Measurements from ENCODE around the gene RGCC.

Gene RGCC

GRCh38 chr13:41411060-41411459 is 46.3 kb upstream of the RGCC start:
- Histone ChIP-seq H3K27me3 (ENCODE audit: control insufficient read depth, insufficient read depth, low read length) (no peaks in the 10 kb centered on the region), H3K27ac (no peak overlapping the region), H2AFZ (no peak overlapping the region), H3K4me3 (ENCODE audit: low read depth, low read length) (no peak overlapping the region), H3K36me3 (ENCODE audit: control insufficient read depth, insufficient read depth, low read length) (no peaks in the 10 kb centered on the region), H3K4me1 (no peaks in the 10 kb centered on the region), H3K4me2 (ENCODE audit: low read length) (no peak overlapping the region), H3K79me2 (no peaks in the 10 kb centered on the region), H3K9me3 (ENCODE audit: control insufficient read depth, low read length) (no peaks in the 10 kb centered on the region), H3K9ac (no peak overlapping the region)
- TF ChIP-seq CTCF (IDR thresholded peaks at IDR 0.05) = no peak

- H3K9me3 ChIP-seq (ENCODE audit: control insufficient read depth, low read length) = no peaks in the 10 kb centered on the region
- H3K27me3 ChIP-seq (ENCODE audit: control insufficient read depth, insufficient read depth, low read length) = no peaks in the 10 kb centered on the region
- no peaks in the 10 kb centered on the region for H3K79me2 ChIP-seq
- no peak overlapping the region for H2AFZ ChIP-seq
- no peak overlapping the region for H3K27ac ChIP-seq
- H3K4me3 ChIP-seq (ENCODE audit: low read depth, low read length) = no peak overlapping the region
- H3K36me3 ChIP-seq (ENCODE audit: control insufficient read depth, insufficient read depth, low read length) = no peaks in the 10 kb centered on the region
- H3K4me1 ChIP-seq = no peaks in the 10 kb centered on the region
- H3K4me2 ChIP-seq (ENCODE audit: low read length) = no peak overlapping the region
- H3K9ac ChIP-seq = no peak overlapping the region
- TF ChIP-seq CTCF (IDR thresholded peaks at IDR 0.05) = no peak
Measured at GRCh38 chr13:41411522-41411921, 45.8 kb upstream of the RGCC start.

GRCh38 chr13:41413872-41414271 is 43.5 kb upstream of the RGCC start:
- Histone ChIP-seq H3K27me3 (ENCODE audit: control insufficient read depth, insufficient read depth, low read length) (no peaks in the 10 kb centered on the region), H3K9ac (no peak overlapping the region), H3K79me2 (no peaks in the 10 kb centered on the region), H3K4me3 (ENCODE audit: low read depth, low read length) (no peak overlapping the region), H3K36me3 (ENCODE audit: control insufficient read depth, insufficient read depth, low read length) (no peaks in the 10 kb centered on the region), H3K4me2 (ENCODE audit: low read length) (no peak overlapping the region), H3K27ac (no peak overlapping the region), H3K9me3 (ENCODE audit: control insufficient read depth, low read length) (no peaks in the 10 kb centered on the region), H3K4me1 (no peaks in the 10 kb centered on the region), H2AFZ (no peak overlapping the region)
- TF ChIP-seq CTCF (IDR thresholded peaks at IDR 0.05) = no peak

GRCh38 chr13:41416276-41416675 is 41.1 kb upstream of the RGCC start:
- no peak overlapping the region for H2AFZ ChIP-seq
- no peak for TF ChIP-seq CTCF (IDR thresholded peaks at IDR 0.05)
- H3K4me1 ChIP-seq = no peaks in the 10 kb centered on the region
- H3K79me2 ChIP-seq = no peaks in the 10 kb centered on the region
- no peaks in the 10 kb centered on the region for H3K36me3 ChIP-seq (ENCODE audit: control insufficient read depth, insufficient read depth, low read length)
- H3K4me2 ChIP-seq (ENCODE audit: low read length) = no peak overlapping the region
- no peak overlapping the region for H3K27ac ChIP-seq
- no peak overlapping the region for H3K4me3 ChIP-seq (ENCODE audit: low read depth, low read length)
- H3K9ac ChIP-seq = no peak overlapping the region
- no peaks in the 10 kb centered on the region for H3K27me3 ChIP-seq (ENCODE audit: control insufficient read depth, insufficient read depth, low read length)
- no peaks in the 10 kb centered on the region for H3K9me3 ChIP-seq (ENCODE audit: control insufficient read depth, low read length)

GRCh38 chr13:41418027-41418426 is 39.3 kb upstream of the RGCC start:
- no peak overlapping the region for H3K9ac ChIP-seq
- H3K79me2 ChIP-seq = no peaks in the 10 kb centered on the region
- no peaks in the 10 kb centered on the region for H3K27me3 ChIP-seq (ENCODE audit: control insufficient read depth, insufficient read depth, low read length)
- H3K4me1 ChIP-seq = no peaks in the 10 kb centered on the region
- no peak overlapping the region for H2AFZ ChIP-seq
- no peak overlapping the region for H3K27ac ChIP-seq
- H3K36me3 ChIP-seq (ENCODE audit: control insufficient read depth, insufficient read depth, low read length) = no peaks in the 10 kb centered on the region
- TF ChIP-seq CTCF (IDR thresholded peaks at IDR 0.05) = no peak
- no peak overlapping the region for H3K4me3 ChIP-seq (ENCODE audit: low read depth, low read length)
- H3K4me2 ChIP-seq (ENCODE audit: low read length) = no peak overlapping the region
- H3K9me3 ChIP-seq (ENCODE audit: control insufficient read depth, low read length) = no peaks in the 10 kb centered on the region

Measured in parathyroid adenoma (tissue), 2 donors.